GM12892 (cell line): ENCODE data around the gene ZC3H14.

Experiments used
- POLR2A ChIP-seq: IDR thresholded peaks from 2 replicates; pipeline ENCODE4 v1.6.1; 2011; ENCODE audit warnings: low read depth, low read length, control low read depth
- POLR2AphosphoS5 ChIP-seq: IDR thresholded peaks from 2 replicates; pipeline ENCODE4 v1.6.1; 2011; ENCODE audit warnings: low read depth, low read length, control low read depth

- TF ChIP-seq POLR2A (no peak), POLR2AphosphoS5 (no peak)
Observed at GRCh38 chr14:88612981-88613380, 50.1 kb downstream of the ZC3H14 start.
